ENCODE measurements around the gene SEPTIN2.
"Not testable (repeated sequence)": the region's sequence is repeated elsewhere in the genome, so short reads cannot be mapped to it uniquely, and the experiment has no call there.

SEPTIN2 gene

GRCh38 chr2:241291977-241292376 lies 23.7 kb upstream of the SEPTIN2 start:
- no peak for DNase-seq (ENCODE audit: low read depth, low spot score)
- CTCF ChIA-PET: interaction anchor here (0.6 to 1.6 kb wide), 5 partner anchors 8 to 24 kb away, joined by 3 to 4 read pairs (median 3); partner anchors contain the start of genes HDLBP and SEPTIN2
- POLR2A ChIA-PET: interaction anchor here (0.7 to 2.6 kb wide), 2 partner anchors 20 to 23 kb away, joined by 5 to 6 read pairs; partner anchors contain the start of gene HDLBP
- TF ChIP-seq CTCF (IDR thresholded peaks at IDR 0.05; ENCODE audit: insufficient read depth, low read length, missing control alignments): no peak
- H3K4me3 ChIP-seq (ENCODE audit: low read depth, low read length): no peak overlapping the region

GRCh38 chr2:241293378-241293797 lies 22.3 kb upstream of the SEPTIN2 start:
- H3K4me3 ChIP-seq (ENCODE audit: low read depth, low read length); DNase-seq (ENCODE audit: low read depth, low spot score): not testable (repeated sequence)
- ChIA-PET POLR2A (interaction anchor here (2.6 kb wide), 1 partner anchor 22 kb away, joined by 6 read pairs; the partner anchor contains the start of gene HDLBP), CTCF (interaction anchor here (0.9 to 1.5 kb wide), 2 partner anchors 9 to 21 kb away, joined by 3 to 4 read pairs; no protein-coding TSS in a partner anchor)

- POLR2A ChIA-PET: no interaction called here
- DNase-seq (ENCODE audit: low read depth, low spot score): no peak
- TF ChIP-seq CTCF (IDR thresholded peaks at IDR 0.05; ENCODE audit: insufficient read depth, low read length, missing control alignments): no peak
- CTCF ChIA-PET: interaction anchor here (0.8 to 1.5 kb wide), 3 partner anchors 12 to 23 kb away, joined by 3 read pairs; no protein-coding TSS in a partner anchor
- H3K4me3 ChIP-seq (ENCODE audit: low read depth, low read length): no peak overlapping the region
These were observed 20.2 kb upstream of the SEPTIN2 start for GRCh38 chr2:241295326-241296095.

GRCh38 chr2:241296767-241297166 lies 19.0 kb upstream of the SEPTIN2 start:
- TF ChIP-seq CTCF (IDR thresholded peaks at IDR 0.05; ENCODE audit: insufficient read depth, low read length, missing control alignments): no peak
- CTCF ChIA-PET: no interaction called here
- no peak overlapping the region for H3K4me3 ChIP-seq (ENCODE audit: low read depth, low read length)
- POLR2A ChIA-PET: interaction anchor here (0.7 kb wide), 1 partner anchor 14 kb away, joined by 3 read pairs; no protein-coding TSS in a partner anchor
- DNase-seq (ENCODE audit: low read depth, low spot score): no peak

DNA sequence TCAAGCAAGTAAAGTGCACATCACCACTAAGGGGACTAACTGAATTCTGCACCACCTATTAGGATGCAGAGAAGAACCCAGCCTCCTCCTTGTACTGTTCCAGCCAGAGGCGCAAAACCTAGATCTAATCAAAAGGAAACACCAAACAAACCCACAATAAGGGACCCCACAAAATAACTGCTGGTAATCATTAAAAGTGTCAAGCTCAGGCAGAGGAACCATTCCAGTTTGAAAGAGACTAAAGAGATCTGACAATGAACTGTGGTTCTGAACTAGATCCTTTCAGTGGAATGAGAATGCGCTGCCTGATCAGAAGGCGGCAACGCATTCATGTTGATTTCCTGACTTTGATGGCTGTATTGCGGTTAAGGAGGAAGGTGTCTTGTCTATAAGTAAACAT lies 17.1 kb upstream of the SEPTIN2 start:
- ChIA-PET POLR2A (interaction anchor here (1.7 kb wide), 1 partner anchor 16 kb away, joined by 4 read pairs; the partner anchor contains the start of gene HDLBP), CTCF (no interaction called here)
- no peak overlapping the region for H3K4me3 ChIP-seq (ENCODE audit: low read depth, low read length)
- no peak for TF ChIP-seq CTCF (IDR thresholded peaks at IDR 0.05; ENCODE audit: insufficient read depth, low read length, missing control alignments)
- DNase-seq (ENCODE audit: low read depth, low spot score): no peak

- no peak for TF ChIP-seq CTCF (IDR thresholded peaks at IDR 0.05; ENCODE audit: insufficient read depth, low read length, missing control alignments)
- no peak overlapping the region for H3K4me3 ChIP-seq (ENCODE audit: low read depth, low read length)
- no peak for DNase-seq (ENCODE audit: low read depth, low spot score)
- CTCF ChIA-PET: no interaction called here
- POLR2A ChIA-PET: interaction anchor here (1.2 kb wide), 1 partner anchor 15 kb away, joined by 3 read pairs; the partner anchor contains the start of genes HDLBP and SEPTIN2
These were observed 15.7 kb upstream of the SEPTIN2 start for GRCh38 chr2:241300000-241300399.
